Astrocyte (in vitro differentiated cells and primary cell): ENCODE measurements around the gene TMEM161A.

ENCODE experiments used
- CTCF ChIP-seq: IDR thresholded peaks from 2 replicates; pipeline ENCODE4 v1.5.1; 2011; ENCODE audit warnings: low read depth, mild to moderate bottlenecking, inconsistent platforms, low read length, moderate library complexity; ENCODE audit not compliant: insufficient read depth
- EZH2 ChIP-seq: IDR thresholded peaks from 2 replicates; pipeline ENCODE4 v1.6.1; 2012; ENCODE audit warnings: mild to moderate bottlenecking, low read length, inconsistent platforms; ENCODE audit not compliant: insufficient read depth

GRCh38 chr19:19181488-19181998 lies 43.3 kb upstream of the TMEM161A start:
- TF ChIP-seq CTCF (no peak), EZH2 (no peak)
